B cell (primary cell): Measurements from ENCODE around the gene PSTPIP1. TPM values are rescaled to one million over a fixed set of nuclear protein-coding genes. Genes with fewer than 3 reads are reported as not detected.

Experiments used
- ATAC-seq: fragments of 200-7000 bp; cut with Tn5 transposase; one replicate; pipeline ENCODE4 v1.10.0; 2021; ENCODE audit warnings: low read depth, mild to moderate bottlenecking, moderate number of reproducible peaks, moderate library complexity
- CTCF ChIA-PET: fragments of 350-600 bp; sonication (Branson Sonifier 250); formaldehyde crosslinking; loops from one replicate; lab custom pipeline; 2021; ENCODE audit warnings: antibody characterized with exemption, inconsistent platforms; lab: Charles Lee
- POLR2A ChIA-PET: fragments of 350-600 bp; sonication (Branson Sonifier 250); formaldehyde crosslinking; loops from one replicate; lab custom pipeline; 2021; ENCODE audit warnings: antibody characterized with exemption; lab: Charles Lee
- DNase-seq: peaks from one replicate; pipeline ENCODE4 v3.0.0; 2013
- H2AFZ ChIP-seq: 2 replicates; pipeline ENCODE4 v1.6.1; 2012; ENCODE audit warnings: mild to moderate bottlenecking, low read depth, low read length; ENCODE audit not compliant: insufficient read depth, poor library complexity, severe bottlenecking
- H3K27ac ChIP-seq, 2 donors: 1 replicate in 1 of 2; 2 replicates in 1 of 2; pipeline ENCODE4 v1.5.1; 2012 to 2013; ENCODE audit warnings: low read length in 2 of 2, mild to moderate bottlenecking in 2 of 2, moderate library complexity in 1 of 2
- H3K27me3 ChIP-seq, 4 experiments: fragments of 200-600 bp in 1 of 4; sonication (generic) in 1 of 4; replicated peaks in 1 of 4; 1 replicate in 2 of 4; 2 replicates in 2 of 4; pipeline versions ENCODE4 v1.6.1 to v1.7.0; 2013 to 2016; ENCODE audit warnings: low read length in 3 of 4, mild to moderate bottlenecking in 2 of 4, mixed read lengths in 1 of 4, moderate library complexity in 1 of 4; ENCODE audit not compliant: insufficient read depth in 4 of 4, control insufficient read depth in 3 of 4; ENCODE audit errors: control extremely low read depth in 1 of 4
- H3K36me3 ChIP-seq, 2 experiments: replicated peaks in 1 of 2; 1 replicate in 1 of 2; 2 replicates in 1 of 2; pipeline versions ENCODE4 v1.6.1 to v1.7.1; 2013; ENCODE audit warnings: low read length in 1 of 2; ENCODE audit not compliant: insufficient read depth in 2 of 2, control insufficient read depth in 1 of 2; ENCODE audit errors: control extremely low read depth in 1 of 2, extremely low read depth in 1 of 2
- H3K4me1 ChIP-seq, 2 donors: fragments of 200-600 bp in 1 of 2; sonication (generic) in 1 of 2; 1 replicate in 1 of 2; 2 replicates in 1 of 2; pipeline versions ENCODE4 v1.5.1 to v1.6.1; 2013 to 2017; ENCODE audit warnings: low read length in 2 of 2; ENCODE audit not compliant: control insufficient read depth in 2 of 2, insufficient read depth in 2 of 2
- H3K4me2 ChIP-seq: replicated peaks from 2 replicates; pipeline ENCODE3; 2012; ENCODE audit warnings: mild to moderate bottlenecking, low read depth, low read length; ENCODE audit not compliant: poor library complexity, severe bottlenecking
- H3K4me3 ChIP-seq, 5 experiments: fragments of 200-600 bp in 1 of 5; sonication (generic) in 1 of 5; 1 replicate in 3 of 5; 2 replicates in 2 of 5; pipeline versions ENCODE4 v1.5.1 to v1.7.0; 2011 to 2016; ENCODE audit warnings: low read length in 4 of 5, mild to moderate bottlenecking in 4 of 5, low read depth in 2 of 5, control low read depth in 1 of 5, moderate library complexity in 1 of 5; ENCODE audit not compliant: insufficient read depth in 1 of 5; ENCODE audit errors: control extremely low read depth in 1 of 5, extremely low read depth in 1 of 5
- H3K79me2 ChIP-seq: fragments of 200-600 bp; sonication (generic); one replicate; pipeline ENCODE4 v1.6.0; 2016; ENCODE audit warnings: low read length; ENCODE audit not compliant: control insufficient read depth, insufficient read depth
- H3K9ac ChIP-seq: fragments of 200-600 bp; sonication (generic); 2 replicates; pipeline ENCODE4 v1.6.1; 2017; ENCODE audit warnings: mild to moderate bottlenecking, low read length, moderate library complexity
- H3K9me3 ChIP-seq, 3 donors: one replicate each; pipeline versions ENCODE4 v1.6.1 to v1.7.1; 2013; ENCODE audit warnings: low read length in 2 of 3; ENCODE audit not compliant: control insufficient read depth in 2 of 3, insufficient read depth in 1 of 3; ENCODE audit errors: control extremely low read depth in 1 of 3
- H4K20me1 ChIP-seq: 2 replicates; pipeline ENCODE4 v1.6.0; 2012; ENCODE audit warnings: mild to moderate bottlenecking, low read length; ENCODE audit not compliant: insufficient read depth, control insufficient read depth, poor library complexity, severe bottlenecking
- H3K27ac Mint-ChIP-seq: one replicate; pipeline ENCODE4 v1.8.0; 2021; ENCODE audit warnings: mixed read lengths
- H3K27me3 Mint-ChIP-seq: one replicate; pipeline ENCODE4 v1.8.0; 2021; ENCODE audit warnings: mixed read lengths
- H3K4me1 Mint-ChIP-seq: one replicate; pipeline ENCODE4 v1.8.0; 2021; ENCODE audit warnings: mixed read lengths
- H3K4me3 Mint-ChIP-seq: one replicate; pipeline ENCODE4 v1.8.0; 2021; ENCODE audit warnings: mixed read lengths
- H3K9me3 Mint-ChIP-seq: one replicate; pipeline ENCODE4 v1.8.0; 2022; ENCODE audit warnings: mixed read lengths; ENCODE audit not compliant: insufficient read depth
- CTCF ChIP-seq: fragments of 200-600 bp; IDR thresholded peaks from one replicate; pipeline ENCODE4 v1.8.0; 2022; ENCODE audit warnings: antibody characterized with exemption, mild to moderate bottlenecking
- EZH2 ChIP-seq: IDR thresholded peaks from 2 replicates; pipeline ENCODE4 v1.6.1; 2012; ENCODE audit warnings: borderline replicate concordance, low read depth, mild to moderate bottlenecking, moderate library complexity, low read length; ENCODE audit not compliant: insufficient read depth, poor library complexity, severe bottlenecking
- WGBS: methylation state at CpG from one replicate; pipeline ENCODE4 v1.1.5; 2013; ENCODE audit warnings: missing lambda C conversion rate; ENCODE audit not compliant: insufficient coverage; 5-methylcytosine and 5-hydroxymethylcytosine counted together
- intact Hi-C: fragments of 100-400 bp; cut with micrococcal nuclease; formaldehyde crosslinking; loops from one replicate; pipeline ENCODE4 v1.10.0; 2022
- polyA plus RNA-seq: library from polyadenylated mRNA; depleted of rRNA; stranded (reverse); fragments of >200 nt; gene quantifications from 2 replicates; pipeline ENCODE4 v1.2.3, GENCODE V29; 2012
- total RNA-seq, 2 donors: library from RNA; stranded (reverse); fragments of 120-200 nt in 1 of 2; gene quantifications; 1 replicate in 1 of 2; 2 replicates in 1 of 2; pipeline versions ENCODE4 v1.2.3 to v1.2.4, GENCODE V29; 2013 to 2022

PSTPIP1 gene
- total and polyA plus RNA-seq, 2 donors (not counting 1 experiment from before 2014, with no cell fraction given), result 69.0 to 79.3 TPM

- Histone ChIP-seq H4K20me1 (peaks cover 49% of the 10 kb centered on the region), H3K79me2 (peaks cover 10% of the 10 kb centered on the region), H3K9ac (no peak overlapping the region), H3K4me3 (no peak overlapping the region), H3K4me2 (no peak overlapping the region), H3K4me1 (peaks cover 0 to 16% of the 10 kb centered on the region in 2 donors), H3K36me3 (peaks cover 4 to 67% of the 10 kb centered on the region in 2 experiments), H3K9me3 (peaks cover 0 to 17% (median 0%) of the 10 kb centered on the region in 3 donors), H3K27me3 (no peaks in the 10 kb centered on the region), H3K27ac (peak overlapping the region in 1 of 2 donors; percentile 51), H2AFZ (no peak overlapping the region)
- Mint-ChIP-seq H3K9me3 (no peaks in the 10 kb centered on the region), H3K4me3 (no peak overlapping the region), H3K4me1 (peaks cover 22% of the 10 kb centered on the region), H3K27ac (peak overlapping the region; percentile 76), H3K27me3 (no peaks in the 10 kb centered on the region)
- no peak for DNase-seq
- CTCF ChIA-PET, result no interaction called here
- POLR2A ChIA-PET, result no interaction called here
- WGBS, result 83% methylated on average over 2 of the region's 10 CpGs
- no peak for ATAC-seq
- intact Hi-C loops, result no loop called here
- TF ChIP-seq EZH2 (no peak), CTCF (no peak)
Observed at GRCh38 chr15:77038312-77039216, 43.6 kb downstream of the PSTPIP1 start.

GRCh38 chr15:77039217-77039533, 44.2 kb downstream of the PSTPIP1 start:
- peaks cover 26% of the 10 kb centered on the region for H3K4me1 Mint-ChIP-seq
- H3K4me1 ChIP-seq, result peaks cover 0 to 19% of the 10 kb centered on the region in 2 donors
- H3K36me3 ChIP-seq, result peaks cover 6 to 72% of the 10 kb centered on the region in 2 experiments
- CTCF ChIA-PET, result no interaction called here
- no peaks in the 10 kb centered on the region for H3K27me3 ChIP-seq
- H3K4me3 ChIP-seq, result no peak overlapping the region
- POLR2A ChIA-PET, result no interaction called here
- H3K9me3 Mint-ChIP-seq, result no peaks in the 10 kb centered on the region
- peaks cover 0 to 17% (median 0%) of the 10 kb centered on the region in 3 donors for H3K9me3 ChIP-seq
- H3K27me3 Mint-ChIP-seq, result no peaks in the 10 kb centered on the region
- TF ChIP-seq EZH2, result no peak
- TF ChIP-seq CTCF, result no peak
- peaks cover 13% of the 10 kb centered on the region for H3K79me2 ChIP-seq
- no peak overlapping the region for H3K4me3 Mint-ChIP-seq
- H2AFZ ChIP-seq, result no peak overlapping the region
- intact Hi-C loops, result no loop called here
- peaks cover 51% of the 10 kb centered on the region for H4K20me1 ChIP-seq
- peak overlapping the region in 1 of 2 donors; percentile 16 for H3K27ac ChIP-seq
- H3K4me2 ChIP-seq, result no peak overlapping the region
- ATAC-seq, result no peak
- no peak for DNase-seq
- no CpG with 5 or more reads among the region's 5 CpGs for WGBS
- H3K9ac ChIP-seq, result no peak overlapping the region
- peak overlapping the region; percentile 20 for H3K27ac Mint-ChIP-seq
